HepG2 (cell line): ENCODE measurements around the gene HNRNPH2. TPM values are rescaled to one million over a fixed set of nuclear protein-coding genes. Genes with fewer than 3 reads are reported as not detected.

ENCODE experiments used
- HNRNPK ChIP-seq: fragments of 200-400 bp; formaldehyde crosslinking; IDR thresholded peaks from 2 replicates; pipeline ENCODE4 v1.6.1; 2018; ENCODE audit warnings: low read length, low read depth, moderate library complexity, mild to moderate bottlenecking; ENCODE audit not compliant: poor library complexity, severe bottlenecking
- JUN ChIP-seq: sonication (generic); formaldehyde crosslinking; IDR thresholded peaks from 2 replicates; pipeline ENCODE4 v1.4.0; 2020; ENCODE audit warnings: mild to moderate bottlenecking, missing genetic modification reagents
- NFKB2 ChIP-seq: sonication (generic); formaldehyde crosslinking; IDR thresholded peaks from 2 replicates; pipeline ENCODE4 v1.4.0; 2020; ENCODE audit warnings: missing genetic modification reagents, borderline replicate concordance
- RCOR2 ChIP-seq: IDR thresholded peaks from 2 replicates; pipeline ENCODE4 v1.6.1; 2016; ENCODE audit warnings: missing biosample characterization, missing genetic modification reagents
- U2AF1 ChIP-seq: fragments of 200-400 bp; formaldehyde crosslinking; optimal IDR thresholded peaks from 2 replicates; pipeline ENCODE3; 2017; ENCODE audit warnings: mild to moderate bottlenecking, low read depth, low read length
- ZBTB7A ChIP-seq: sonication (generic); formaldehyde crosslinking; IDR thresholded peaks from 2 replicates; pipeline ENCODE4 v1.8.0; 2022; ENCODE audit warnings: mild to moderate bottlenecking, missing genetic modification reagents
- ZFP62 ChIP-seq: sonication (generic); formaldehyde crosslinking; IDR thresholded peaks from 2 replicates; pipeline ENCODE4 v1.4.0; 2020; ENCODE audit warnings: missing genetic modification reagents
- ZFX ChIP-seq: sonication (generic); formaldehyde crosslinking; IDR thresholded peaks from 2 replicates; pipeline ENCODE4 v1.4.0; 2020; ENCODE audit warnings: mild to moderate bottlenecking, low read depth, missing genetic modification reagents, moderate library complexity
- ZFYVE20 ChIP-seq: sonication (generic); formaldehyde crosslinking; IDR thresholded peaks from 2 replicates; pipeline ENCODE4 v1.8.0; 2023; ENCODE audit warnings: low read depth, mild to moderate bottlenecking, moderate library complexity, missing genetic modification reagents, borderline replicate concordance
- polyA plus RNA-seq, 8 experiments: library from polyadenylated mRNA; depleted of rRNA in 3 of 8; stranded (reverse) in 7 of 8; unstranded in 1 of 8; fragments of >200 nt; fragmentation: Illumina TruSeq in 4 of 8; extraction: Trizol in 4 of 8; gene quantifications; 2 replicates each; pipeline versions ENCODE4 v1.2.1 to v1.2.3, GENCODE V29; 2011 to 2016; ENCODE audit warnings: low read depth in 4 of 8, missing spikeins in 1 of 8, mixed read lengths in 1 of 8; ENCODE audit not compliant: insufficient read depth in 1 of 8
- total RNA-seq, 5 experiments: library from RNA; depleted of rRNA; stranded (reverse); fragments of >200 nt; fragmentation: Illumina TruSeq; extraction: Trizol; gene quantifications; 2 replicates each; pipeline ENCODE4 v1.2.3, GENCODE V29; 2016; ENCODE audit warnings: low read depth in 1 of 5
- TF ChIP-seq, protein P1 (sequence below): sonication (generic); formaldehyde crosslinking; IDR thresholded peaks from 2 replicates; pipeline ENCODE4; 2020; ENCODE audit warnings: missing genetic modification reagents, mild to moderate bottlenecking, borderline replicate concordance
- TF ChIP-seq, protein P2 (sequence below): sonication (generic); formaldehyde crosslinking; IDR thresholded peaks from 2 replicates; pipeline ENCODE4 v1.9.0; 2021; ENCODE audit warnings: mild to moderate bottlenecking, missing genetic modification reagents
- TF ChIP-seq, protein P3 (sequence below): sonication (generic); formaldehyde crosslinking; IDR thresholded peaks from 2 replicates; pipeline ENCODE4 v1.4.0; 2020; ENCODE audit warnings: missing genetic modification reagents, mild to moderate bottlenecking, borderline replicate concordance
- TF ChIP-seq, protein P4 (sequence below): IDR thresholded peaks from 2 replicates; pipeline ENCODE4 v1.6.1; 2016; ENCODE audit warnings: low read depth

HNRNPH2 gene
- total and polyA plus RNA-seq, 2 of the 13 experiments (the other 11 are each of a cell fraction or from before 2014, with no cell fraction given) = 23.8 to 56.9 TPM

DNA sequence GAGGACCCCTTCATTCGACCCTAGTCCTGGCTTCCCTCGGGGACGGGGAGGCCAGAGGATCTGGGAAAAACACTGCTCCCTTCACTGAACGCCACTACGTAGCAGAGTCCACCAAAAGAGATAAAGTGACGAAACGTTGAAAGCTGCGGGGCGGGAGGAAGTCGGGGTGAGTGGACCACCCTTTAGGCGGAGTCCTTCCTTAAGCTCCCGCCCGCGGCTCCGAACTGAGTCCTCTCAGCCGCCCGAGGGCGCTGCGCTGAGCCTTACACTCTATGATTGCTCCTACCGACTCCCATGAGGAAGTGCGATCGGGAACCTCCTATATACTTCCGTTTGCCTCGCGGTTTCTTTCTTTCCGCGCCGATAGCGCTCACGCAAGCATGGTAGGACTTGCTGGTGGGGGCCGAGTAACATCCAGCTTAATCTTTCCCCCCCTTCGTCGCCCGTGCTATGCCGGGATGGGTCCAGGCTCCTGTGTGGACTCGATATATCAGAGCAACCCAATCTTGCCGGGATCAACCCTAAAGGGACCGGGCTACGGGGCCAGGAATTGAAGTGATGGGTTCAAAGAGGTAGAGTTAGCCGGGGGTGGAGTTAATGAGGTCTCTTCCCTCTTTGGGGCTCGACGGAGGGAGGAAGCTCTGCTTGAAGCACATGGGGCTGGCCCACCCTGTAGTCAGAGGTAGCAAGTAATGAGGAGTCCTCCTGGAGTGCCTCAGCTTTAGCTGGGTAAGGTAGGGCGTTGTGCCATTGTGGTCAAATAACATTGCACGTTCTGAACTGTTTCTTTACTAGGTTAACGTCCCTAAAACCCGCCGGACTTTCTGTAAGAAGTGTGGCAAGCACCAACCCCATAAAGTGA lies 17.1 kb upstream of the HNRNPH2 start, which contains the start of gene RPL36A (continued):
- TF ChIP-seq, protein P1, sequence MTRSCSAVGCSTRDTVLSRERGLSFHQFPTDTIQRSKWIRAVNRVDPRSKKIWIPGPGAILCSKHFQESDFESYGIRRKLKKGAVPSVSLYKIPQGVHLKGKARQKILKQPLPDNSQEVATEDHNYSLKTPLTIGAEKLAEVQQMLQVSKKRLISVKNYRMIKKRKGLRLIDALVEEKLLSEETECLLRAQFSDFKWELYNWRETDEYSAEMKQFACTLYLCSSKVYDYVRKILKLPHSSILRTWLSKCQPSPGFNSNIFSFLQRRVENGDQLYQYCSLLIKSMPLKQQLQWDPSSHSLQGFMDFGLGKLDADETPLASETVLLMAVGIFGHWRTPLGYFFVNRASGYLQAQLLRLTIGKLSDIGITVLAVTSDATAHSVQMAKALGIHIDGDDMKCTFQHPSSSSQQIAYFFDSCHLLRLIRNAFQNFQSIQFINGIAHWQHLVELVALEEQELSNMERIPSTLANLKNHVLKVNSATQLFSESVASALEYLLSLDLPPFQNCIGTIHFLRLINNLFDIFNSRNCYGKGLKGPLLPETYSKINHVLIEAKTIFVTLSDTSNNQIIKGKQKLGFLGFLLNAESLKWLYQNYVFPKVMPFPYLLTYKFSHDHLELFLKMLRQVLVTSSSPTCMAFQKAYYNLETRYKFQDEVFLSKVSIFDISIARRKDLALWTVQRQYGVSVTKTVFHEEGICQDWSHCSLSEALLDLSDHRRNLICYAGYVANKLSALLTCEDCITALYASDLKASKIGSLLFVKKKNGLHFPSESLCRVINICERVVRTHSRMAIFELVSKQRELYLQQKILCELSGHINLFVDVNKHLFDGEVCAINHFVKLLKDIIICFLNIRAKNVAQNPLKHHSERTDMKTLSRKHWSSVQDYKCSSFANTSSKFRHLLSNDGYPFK (CRISPR knock-in tag) = peak; percentile 67; the same call in 1 of the 2 replicates
- TF ChIP-seq, protein P2, sequence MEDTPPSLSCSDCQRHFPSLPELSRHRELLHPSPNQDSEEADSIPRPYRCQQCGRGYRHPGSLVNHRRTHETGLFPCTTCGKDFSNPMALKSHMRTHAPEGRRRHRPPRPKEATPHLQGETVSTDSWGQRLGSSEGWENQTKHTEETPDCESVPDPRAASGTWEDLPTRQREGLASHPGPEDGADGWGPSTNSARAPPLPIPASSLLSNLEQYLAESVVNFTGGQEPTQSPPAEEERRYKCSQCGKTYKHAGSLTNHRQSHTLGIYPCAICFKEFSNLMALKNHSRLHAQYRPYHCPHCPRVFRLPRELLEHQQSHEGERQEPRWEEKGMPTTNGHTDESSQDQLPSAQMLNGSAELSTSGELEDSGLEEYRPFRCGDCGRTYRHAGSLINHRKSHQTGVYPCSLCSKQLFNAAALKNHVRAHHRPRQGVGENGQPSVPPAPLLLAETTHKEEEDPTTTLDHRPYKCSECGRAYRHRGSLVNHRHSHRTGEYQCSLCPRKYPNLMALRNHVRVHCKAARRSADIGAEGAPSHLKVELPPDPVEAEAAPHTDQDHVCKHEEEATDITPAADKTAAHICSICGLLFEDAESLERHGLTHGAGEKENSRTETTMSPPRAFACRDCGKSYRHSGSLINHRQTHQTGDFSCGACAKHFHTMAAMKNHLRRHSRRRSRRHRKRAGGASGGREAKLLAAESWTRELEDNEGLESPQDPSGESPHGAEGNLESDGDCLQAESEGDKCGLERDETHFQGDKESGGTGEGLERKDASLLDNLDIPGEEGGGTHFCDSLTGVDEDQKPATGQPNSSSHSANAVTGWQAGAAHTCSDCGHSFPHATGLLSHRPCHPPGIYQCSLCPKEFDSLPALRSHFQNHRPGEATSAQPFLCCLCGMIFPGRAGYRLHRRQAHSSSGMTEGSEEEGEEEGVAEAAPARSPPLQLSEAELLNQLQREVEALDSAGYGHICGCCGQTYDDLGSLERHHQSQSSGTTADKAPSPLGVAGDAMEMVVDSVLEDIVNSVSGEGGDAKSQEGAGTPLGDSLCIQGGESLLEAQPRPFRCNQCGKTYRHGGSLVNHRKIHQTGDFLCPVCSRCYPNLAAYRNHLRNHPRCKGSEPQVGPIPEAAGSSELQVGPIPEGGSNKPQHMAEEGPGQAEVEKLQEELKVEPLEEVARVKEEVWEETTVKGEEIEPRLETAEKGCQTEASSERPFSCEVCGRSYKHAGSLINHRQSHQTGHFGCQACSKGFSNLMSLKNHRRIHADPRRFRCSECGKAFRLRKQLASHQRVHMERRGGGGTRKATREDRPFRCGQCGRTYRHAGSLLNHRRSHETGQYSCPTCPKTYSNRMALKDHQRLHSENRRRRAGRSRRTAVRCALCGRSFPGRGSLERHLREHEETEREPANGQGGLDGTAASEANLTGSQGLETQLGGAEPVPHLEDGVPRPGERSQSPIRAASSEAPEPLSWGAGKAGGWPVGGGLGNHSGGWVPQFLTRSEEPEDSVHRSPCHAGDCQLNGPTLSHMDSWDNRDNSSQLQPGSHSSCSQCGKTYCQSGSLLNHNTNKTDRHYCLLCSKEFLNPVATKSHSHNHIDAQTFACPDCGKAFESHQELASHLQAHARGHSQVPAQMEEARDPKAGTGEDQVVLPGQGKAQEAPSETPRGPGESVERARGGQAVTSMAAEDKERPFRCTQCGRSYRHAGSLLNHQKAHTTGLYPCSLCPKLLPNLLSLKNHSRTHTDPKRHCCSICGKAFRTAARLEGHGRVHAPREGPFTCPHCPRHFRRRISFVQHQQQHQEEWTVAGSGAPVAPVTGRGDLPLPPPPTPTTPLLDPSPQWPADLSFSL = no peak
- TF ChIP-seq, protein P3, sequence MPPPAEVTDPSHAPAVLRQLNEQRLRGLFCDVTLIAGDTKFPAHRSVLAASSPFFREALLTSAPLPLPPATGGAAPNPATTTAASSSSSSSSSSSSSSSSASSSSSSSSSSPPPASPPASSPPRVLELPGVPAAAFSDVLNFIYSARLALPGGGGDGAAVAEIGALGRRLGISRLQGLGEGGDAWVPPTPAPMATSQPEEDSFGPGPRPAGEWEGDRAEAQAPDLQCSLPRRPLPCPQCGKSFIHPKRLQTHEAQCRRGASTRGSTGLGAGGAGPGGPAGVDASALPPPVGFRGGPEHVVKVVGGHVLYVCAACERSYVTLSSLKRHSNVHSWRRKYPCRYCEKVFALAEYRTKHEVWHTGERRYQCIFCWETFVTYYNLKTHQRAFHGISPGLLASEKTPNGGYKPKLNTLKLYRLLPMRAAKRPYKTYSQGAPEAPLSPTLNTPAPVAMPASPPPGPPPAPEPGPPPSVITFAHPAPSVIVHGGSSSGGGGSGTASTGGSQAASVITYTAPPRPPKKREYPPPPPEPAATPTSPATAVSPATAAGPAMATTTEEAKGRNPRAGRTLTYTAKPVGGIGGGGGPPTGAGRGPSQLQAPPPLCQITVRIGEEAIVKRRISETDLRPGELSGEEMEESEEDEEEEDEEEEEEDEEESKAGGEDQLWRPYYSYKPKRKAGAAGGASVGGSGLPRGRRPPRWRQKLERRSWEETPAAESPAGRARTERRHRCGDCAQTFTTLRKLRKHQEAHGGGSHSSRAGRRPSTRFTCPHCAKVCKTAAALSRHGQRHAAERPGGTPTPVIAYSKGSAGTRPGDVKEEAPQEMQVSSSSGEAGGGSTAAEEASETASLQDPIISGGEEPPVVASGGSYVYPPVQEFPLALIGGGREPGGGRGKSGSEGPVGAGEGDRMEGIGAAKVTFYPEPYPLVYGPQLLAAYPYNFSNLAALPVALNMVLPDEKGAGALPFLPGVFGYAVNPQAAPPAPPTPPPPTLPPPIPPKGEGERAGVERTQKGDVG (CRISPR knock-in tag) = no peak
- no peak for TF ChIP-seq ZFYVE20 (CRISPR knock-in tag)
- no peak for TF ChIP-seq U2AF1
- TF ChIP-seq ZFX = 0 out of 2 replicates have a peak, but pooled peaks have one; percentile 32
- no peak for TF ChIP-seq RCOR2 (CRISPR knock-in tag)
- TF ChIP-seq, protein P4, sequence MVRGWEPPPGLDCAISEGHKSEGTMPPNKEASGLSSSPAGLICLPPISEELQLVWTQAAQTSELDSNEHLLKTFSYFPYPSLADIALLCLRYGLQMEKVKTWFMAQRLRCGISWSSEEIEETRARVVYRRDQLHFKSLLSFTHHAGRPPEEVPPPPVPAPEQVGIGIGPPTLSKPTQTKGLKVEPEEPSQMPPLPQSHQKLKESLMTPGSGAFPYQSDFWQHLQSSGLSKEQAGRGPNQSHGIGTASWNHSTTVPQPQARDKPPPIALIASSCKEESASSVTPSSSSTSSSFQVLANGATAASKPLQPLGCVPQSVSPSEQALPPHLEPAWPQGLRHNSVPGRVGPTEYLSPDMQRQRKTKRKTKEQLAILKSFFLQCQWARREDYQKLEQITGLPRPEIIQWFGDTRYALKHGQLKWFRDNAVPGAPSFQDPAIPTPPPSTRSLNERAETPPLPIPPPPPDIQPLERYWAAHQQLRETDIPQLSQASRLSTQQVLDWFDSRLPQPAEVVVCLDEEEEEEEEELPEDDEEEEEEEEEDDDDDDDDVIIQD (CRISPR knock-in tag) = peak; percentile 57; the same call in 1 of the 2 replicates
- no peak for TF ChIP-seq JUN (CRISPR knock-in tag)
- no peak for TF ChIP-seq HNRNPK
- 0 out of 2 replicates have a peak, but pooled peaks have one; percentile 32 for TF ChIP-seq NFKB2 (CRISPR knock-in tag)
- TF ChIP-seq ZBTB7A (CRISPR knock-in tag) = no peak
- no peak for TF ChIP-seq ZFP62 (CRISPR knock-in tag)
